Upper lobe of left lung (tissue), 6 donors: ENCODE measurements around the gene PSENEN. TPM values are rescaled to one million over a fixed set of nuclear protein-coding genes. Genes with fewer than 3 reads are reported as not detected.

Source experiments
- ATAC-seq, 2 donors: fragments of 200-7000 bp; cut with Tn5 transposase; one replicate each; pipeline ENCODE4 v1.9.1; 2022; ENCODE audit warnings: mild to moderate bottlenecking in 2 of 2, moderate library complexity in 2 of 2; ENCODE audit not compliant: low FRiP score in 2 of 2
- DNase-seq, 2 donors: peaks; one replicate each; pipeline ENCODE4 v3.0.0-alpha.2; 2019 to 2020
- H3K27ac ChIP-seq, 4 donors: fragments of 200-600 bp; sonication (generic); one replicate each; pipeline ENCODE4 v1.5.1; 2016 to 2019
- H3K27me3 ChIP-seq, 4 donors: fragments of 200-600 bp; sonication (generic); one replicate each; pipeline ENCODE4 v1.5.1; 2017 to 2019
- H3K36me3 ChIP-seq, 4 donors: fragments of 200-600 bp; sonication (generic); one replicate each; pipeline ENCODE4 v1.5.1; 2016 to 2019
- H3K4me1 ChIP-seq, 4 donors: fragments of 200-600 bp; sonication (generic); one replicate each; pipeline ENCODE4 v1.5.1; 2018 to 2019
- H3K4me3 ChIP-seq, 4 donors: fragments of 200-600 bp; sonication (generic); one replicate each; pipeline ENCODE4 v1.5.1; 2017 to 2019; ENCODE audit warnings: mild to moderate bottlenecking in 2 of 4, moderate library complexity in 1 of 4
- H3K9me3 ChIP-seq, 4 donors: fragments of 200-600 bp; sonication (generic); one replicate each; pipeline ENCODE4 v1.5.1; 2018 to 2019
- CTCF ChIP-seq, 6 experiments: fragments of 450-650 bp in 4 of 6; fragments of 200-600 bp in 2 of 6; sonication (generic) in 2 of 6; IDR thresholded peaks; one replicate each; pipeline ENCODE4 v1.5.1; 2016 to 2019; ENCODE audit warnings: antibody characterized with exemption in 6 of 6
- EP300 ChIP-seq, 4 donors: sonication (generic); formaldehyde crosslinking; IDR thresholded peaks; one replicate each; pipeline ENCODE4 v1.5.1; 2017; ENCODE audit warnings: antibody characterized with exemption in 4 of 4, control low read depth in 2 of 4
- POLR2A ChIP-seq, 4 donors: fragments of 450-650 bp; IDR thresholded peaks; one replicate each; pipeline ENCODE4 v1.5.1; 2016 to 2017; ENCODE audit warnings: antibody characterized with exemption in 4 of 4, mild to moderate bottlenecking in 2 of 4
- POLR2AphosphoS5 ChIP-seq, 2 donors: sonication (generic); formaldehyde crosslinking; IDR thresholded peaks; one replicate each; pipeline ENCODE4 v1.5.1; 2017; ENCODE audit warnings: antibody characterized with exemption in 2 of 2
- WGBS, 2 donors: methylation state at CpG; one replicate each; pipeline ENCODE4 v1.1.5; 2017 to 2018; 5-methylcytosine and 5-hydroxymethylcytosine counted together
- total RNA-seq, 6 donors: library from RNA; depleted of rRNA in 4 of 6; stranded (reverse); fragments of >200 nt in 4 of 6; gene quantifications; one replicate each; pipeline versions ENCODE4 v1.1.0 to v1.2.1, GENCODE V29; 2016 to 2021
- donor health status: DM: no; HTN: no; CAD: no; lungs with moderate emphysema.
- donor health status: DM: no; HTN: yes; CAD: no; lungs with severe emphysema.

PSENEN gene
- total RNA-seq, 6 donors from 2014 or later, result 43.4 to 60.9 (median 54.5) TPM

GRCh38 chr19:35718345-35719041, 27.0 kb upstream of the PSENEN start:
- no peak for ATAC-seq
- Histone ChIP-seq H3K27me3 (no peaks in the 10 kb centered on the region), H3K9me3 (no peaks in the 10 kb centered on the region), H3K27ac (peak overlapping the region; percentile 88 to 97 (median 92)), H3K36me3 (peaks cover 14 to 39% (median 33%) of the 10 kb centered on the region in 4 donors), H3K4me3 (peak overlapping the region; percentile 64 to 99 (median 88)), H3K4me1 (peaks cover 14 to 45% (median 28%) of the 10 kb centered on the region in 4 donors)
- WGBS, 2 donors, result 1 to 2% methylated on average over 13 to 42 of the region's 42 CpGs
- peak; percentile 35 to 93 for DNase-seq
- no peak for TF ChIP-seq EP300 (IDR thresholded peaks at IDR 0.05)
- TF ChIP-seq CTCF (IDR thresholded peaks at IDR 0.05), result no peak
- TF ChIP-seq POLR2A (IDR thresholded peaks at IDR 0.05), result no peak
- no peak for TF ChIP-seq POLR2AphosphoS5 (IDR thresholded peaks at IDR 0.05)

GRCh38 chr19:35719402-35720162, 25.9 kb upstream of the PSENEN start:
- 87 to 92% methylated on average over 27 of the region's 32 CpGs for WGBS, 2 donors
- Histone ChIP-seq H3K4me1 (peaks cover 14 to 45% (median 28%) of the 10 kb centered on the region in 4 donors), H3K36me3 (peaks cover 23 to 49% (median 44%) of the 10 kb centered on the region in 4 donors)

GRCh38 chr19:35720163-35720524, 25.3 kb upstream of the PSENEN start:
- no peaks in the 10 kb centered on the region for H3K9me3 ChIP-seq
- no peak overlapping the region for H3K27ac ChIP-seq
- H3K4me3 ChIP-seq, result no peak overlapping the region
- WGBS, 2 donors, result 91 to 93% methylated on average over 9 of the region's 9 CpGs
- DNase-seq, result no peak
- peaks cover 29 to 55% (median 49%) of the 10 kb centered on the region in 4 donors for H3K36me3 ChIP-seq
- no peaks in the 10 kb centered on the region for H3K27me3 ChIP-seq
- TF ChIP-seq POLR2A (IDR thresholded peaks at IDR 0.05) (no peak), POLR2AphosphoS5 (IDR thresholded peaks at IDR 0.05) (no peak), CTCF (IDR thresholded peaks at IDR 0.05) (no peak), EP300 (IDR thresholded peaks at IDR 0.05) (no peak)
- ATAC-seq, result no peak
- H3K4me1 ChIP-seq, result peaks cover 14 to 43% (median 28%) of the 10 kb centered on the region in 4 donors

More at GRCh38 chr19:35719402-35720162, 25.9 kb upstream of the PSENEN start:
- Histone ChIP-seq H3K4me3 (peak overlapping the region in 2 of 4 donors; percentile 64 to 90), H3K27ac (peak overlapping the region in 1 of 4 donors; percentile 97), H3K27me3 (no peaks in the 10 kb centered on the region), H3K9me3 (no peaks in the 10 kb centered on the region)
- DNase-seq, result peak in 1 of 2 donors; percentile 78
- no peak for ATAC-seq
- TF ChIP-seq POLR2A (IDR thresholded peaks at IDR 0.05), result no peak
- no peak for TF ChIP-seq EP300 (IDR thresholded peaks at IDR 0.05)
- no peak for TF ChIP-seq POLR2AphosphoS5 (IDR thresholded peaks at IDR 0.05)
- no peak for TF ChIP-seq CTCF (IDR thresholded peaks at IDR 0.05)

GRCh38 chr19:35720648-35721047, 24.8 kb upstream of the PSENEN start:
- Histone ChIP-seq H3K36me3 (peaks cover 34 to 60% (median 54%) of the 10 kb centered on the region in 4 donors), H3K27me3 (no peaks in the 10 kb centered on the region), H3K9me3 (no peaks in the 10 kb centered on the region), H3K4me3 (no peak overlapping the region), H3K27ac (no peak overlapping the region), H3K4me1 (peaks cover 11 to 38% (median 24%) of the 10 kb centered on the region in 4 donors)
- DNase-seq (no peak), ATAC-seq (no peak)
- TF ChIP-seq POLR2A (IDR thresholded peaks at IDR 0.05), result no peak
- TF ChIP-seq EP300 (IDR thresholded peaks at IDR 0.05), result no peak
- TF ChIP-seq CTCF (IDR thresholded peaks at IDR 0.05), result no peak
- no peak for TF ChIP-seq POLR2AphosphoS5 (IDR thresholded peaks at IDR 0.05)
- WGBS, 2 donors, result 85 to 92% methylated on average over 9 to 10 of the region's 17 CpGs
